HCT116 (cell line): ENCODE data around the gene ABHD16B. TPM values are rescaled to one million over a fixed set of nuclear protein-coding genes. Genes with fewer than 3 reads are reported as not detected.

ENCODE experiments used
- ATAC-seq: fragments of 200-7000 bp; cut with Tn5 transposase; 2 replicates; pipeline ENCODE4 v1.9.1; 2020; ENCODE audit warnings: mild to moderate bottlenecking, moderate library complexity
- BruUV-seq: library from RNA; stranded (reverse); fragments of 400-500 nt; replicated peaks from 2 replicates; lab custom pipeline; 2021; lab: Mats Ljungman, UMichigan
- CTCF ChIA-PET: fragments of 300-600 bp; sonication (Branson Sonifier 250); formaldehyde crosslinking; loops from one replicate; lab custom pipeline; 2021; ENCODE audit warnings: antibody characterized with exemption; lab: Charles Lee
- POLR2A ChIA-PET: fragments of 300-600, 350-600 bp; sonication (Branson Sonifier 250); formaldehyde crosslinking; loops from one replicate; lab custom pipeline; 2021; ENCODE audit warnings: antibody characterized with exemption; lab: Charles Lee
- RAD21 ChIA-PET, 2 experiments: fragments of 300-600 bp; sonication (Branson Sonifier 250); formaldehyde crosslinking; loops; one replicate each; lab custom pipeline; 2023; ENCODE audit warnings: low total read pairs in 2 of 2; ENCODE audit not compliant: uncharacterized antibody in 2 of 2, unreplicated experiment in 2 of 2, low non-redundant PET in 1 of 2; lab: Charles Lee
- DNase-seq: peaks from one replicate; pipeline ENCODE4 v3.0.0-alpha.2; 2010; ENCODE audit warnings: low read depth, low spot score
- H2AFZ ChIP-seq: fragments of 200-600 bp; shearing (Covaris generic), sonication (generic); 2 replicates; pipeline ENCODE4 v1.6.1; 2017; ENCODE audit warnings: low read depth, mixed run types, mixed read lengths, antibody characterized with exemption, low read length; ENCODE audit not compliant: poor library complexity, severe bottlenecking
- H3K27ac ChIP-seq: 2 replicates; pipeline ENCODE4 v1.5.1; 2012; ENCODE audit warnings: low read depth, low read length
- H3K27me3 ChIP-seq: fragments of 200-600 bp; sonication (generic); 2 replicates; pipeline ENCODE4 v1.6.1; 2016; ENCODE audit warnings: mixed run types, low read length, mixed read lengths; ENCODE audit not compliant: insufficient read depth
- H3K36me3 ChIP-seq, 2 experiments: fragments of 200-500 bp in 1 of 2; fragments of 200-600 bp in 1 of 2; sonication (Bioruptor generic) in 1 of 2; sonication (generic) in 1 of 2; 2 replicates each; pipeline versions ENCODE4 v1.5.1 to v1.6.1; 2014 to 2016; ENCODE audit warnings: low read length in 2 of 2, inconsistent platforms in 1 of 2, mixed read lengths in 1 of 2, mixed run types in 1 of 2; ENCODE audit not compliant: insufficient read depth in 2 of 2, control insufficient read depth in 1 of 2
- H3K4me1 ChIP-seq, 2 experiments: fragments of 200-600 bp in 1 of 2; sonication (generic) in 1 of 2; 2 replicates each; pipeline versions ENCODE4 v1.5.1 to v1.6.1; 2012 to 2017; ENCODE audit warnings: low read length in 2 of 2, inconsistent platforms in 1 of 2, mild to moderate bottlenecking in 1 of 2, mixed read lengths in 1 of 2, mixed run types in 1 of 2, moderate library complexity in 1 of 2; ENCODE audit not compliant: insufficient read depth in 2 of 2, control insufficient read depth in 1 of 2
- H3K4me2 ChIP-seq: fragments of 200-600 bp; sonication (generic); 2 replicates; pipeline ENCODE4 v1.6.1; 2017; ENCODE audit warnings: mixed run types, low read length, mixed read lengths
- H3K4me3 ChIP-seq, 2 experiments: fragments of 200-600 bp in 1 of 2; sonication (generic) in 1 of 2; replicated peaks in 1 of 2; 2 replicates each; pipeline ENCODE4 v1.5.1; 2011 to 2016; ENCODE audit warnings: low read length in 2 of 2, control low read depth in 1 of 2, low read depth in 1 of 2, mild to moderate bottlenecking in 1 of 2, mixed read lengths in 1 of 2, mixed run types in 1 of 2
- H3K79me2 ChIP-seq: fragments of 200-600 bp; sonication (generic); 2 replicates; pipeline ENCODE4 v1.6.1; 2017; ENCODE audit warnings: mild to moderate bottlenecking, mixed run types, low read length, moderate library complexity, mixed read lengths; ENCODE audit not compliant: insufficient read depth
- H3K9ac ChIP-seq: fragments of 200-600 bp; sonication (generic); 2 replicates; pipeline ENCODE4 v1.6.1; 2016; ENCODE audit warnings: low read length, mixed read lengths
- H3K9me2 ChIP-seq: fragments of 200-600 bp; sonication (generic), shearing (Covaris generic); 2 replicates; pipeline ENCODE4 v1.6.1; 2017; ENCODE audit warnings: mixed run types, mild to moderate bottlenecking, moderate library complexity; ENCODE audit not compliant: insufficient read depth
- H3K9me3 ChIP-seq, 2 experiments: fragments of 200-500 bp in 1 of 2; fragments of 200-600 bp in 1 of 2; sonication (Bioruptor generic) in 1 of 2; sonication (generic) in 1 of 2; 2 replicates each; pipeline ENCODE4 v1.6.1; 2014 to 2017; ENCODE audit warnings: low read length in 2 of 2, mixed read lengths in 2 of 2, inconsistent platforms in 1 of 2, low read depth in 1 of 2, mild to moderate bottlenecking in 1 of 2, mixed run types in 1 of 2, moderate library complexity in 1 of 2; ENCODE audit not compliant: control insufficient read depth in 1 of 2, insufficient read depth in 1 of 2
- H4K20me1 ChIP-seq: fragments of 200-600 bp; sonication (generic), shearing (Covaris generic); 2 replicates; pipeline ENCODE4 v1.6.1; 2017; ENCODE audit warnings: mixed run types, mild to moderate bottlenecking, moderate library complexity; ENCODE audit not compliant: insufficient read depth
- CBX3 ChIP-seq: IDR thresholded peaks from 2 replicates; pipeline ENCODE4 v1.6.1; 2012; ENCODE audit warnings: low read depth
- CTCF ChIP-seq, 3 experiments: fragments of 200-600 bp in 1 of 3; sonication (generic) in 1 of 3; IDR thresholded peaks in 2 of 3; conservative IDR thresholded peaks in 1 of 3; 2 replicates each; pipeline ENCODE4 v1.5.1; 2012 to 2017; ENCODE audit warnings: low read depth in 2 of 3, low read length in 2 of 3, antibody characterized with exemption in 1 of 3, borderline replicate concordance in 1 of 3, control low read depth in 1 of 3, mild to moderate bottlenecking in 1 of 3, mixed read lengths in 1 of 3, mixed run types in 1 of 3, moderate library complexity in 1 of 3; ENCODE audit not compliant: insufficient read depth in 1 of 3
- ELF1 ChIP-seq: IDR thresholded peaks from 2 replicates; pipeline ENCODE4 v1.6.1; 2012; ENCODE audit warnings: low read depth, borderline replicate concordance
- EZH2phosphoT487 ChIP-seq: fragments of 200-600 bp; IDR thresholded peaks from 2 replicates; pipeline ENCODE4 v1.6.1; 2018; ENCODE audit warnings: antibody characterized with exemption, borderline replicate concordance
- RAD21 ChIP-seq: IDR thresholded peaks from 2 replicates; pipeline ENCODE4 v1.6.1; 2012; ENCODE audit warnings: low read depth, mild to moderate bottlenecking
- SRF ChIP-seq: IDR thresholded peaks from 2 replicates; pipeline ENCODE4 v1.6.1; 2012; ENCODE audit warnings: low read depth
- ZBTB33 ChIP-seq: IDR thresholded peaks from 2 replicates; pipeline ENCODE4 v1.6.1; 2011; ENCODE audit warnings: mild to moderate bottlenecking, low read length, moderate library complexity; ENCODE audit not compliant: insufficient replicate concordance; ENCODE audit errors: extremely low read depth
- ZFX ChIP-seq: fragments of 450-650 bp; IDR thresholded peaks from 2 replicates; pipeline ENCODE4 v1.6.1; 2017
- ZNF274 ChIP-seq: fragments of 200-500 bp; sonication (Bioruptor generic); IDR thresholded peaks from 2 replicates; pipeline ENCODE4 v1.6.1; 2014; ENCODE audit warnings: mild to moderate bottlenecking, low read depth, low read length, inconsistent platforms
- intact Hi-C: fragments of 100-400 bp; cut with micrococcal nuclease; formaldehyde crosslinking; loops from 2 replicates; pipeline ENCODE4 v1.10.0; 2022
- total RNA-seq: library from RNA; stranded (reverse); gene quantifications from one replicate; pipeline ENCODE4 v1.2.1, GENCODE V29; 2021; ENCODE audit not compliant: unreplicated experiment

The ABHD16B gene
- total RNA-seq, 1 experiment from 2014 or later: not detected

- ChIA-PET RAD21 (no interaction called here), CTCF (no interaction called here), POLR2A (no interaction called here)
- TF ChIP-seq CBX3: no peak
- no peak for TF ChIP-seq RAD21
- no peak for TF ChIP-seq ZFX
- no peak for TF ChIP-seq ELF1
- TF ChIP-seq SRF: no peak
- no peak for TF ChIP-seq ZBTB33
- no peak for TF ChIP-seq ZNF274
- no peak for TF ChIP-seq EZH2phosphoT487
- no peak for TF ChIP-seq CTCF (IDR thresholded peaks at IDR 0.05 in 2 of 3, conservative IDR thresholded peaks at IDR 0.05 in 1 of 3; ENCODE audit: borderline replicate concordance in 1 of 3, insufficient read depth in 1 of 3, low read depth in 2 of 3, low read length in 2 of 3)
- Histone ChIP-seq H3K27me3 (no peaks in the 10 kb centered on the region), H4K20me1 (peaks cover 15% of the 10 kb centered on the region; the same call in 1 of the 2 replicates), H3K9me2 (no peaks in the 10 kb centered on the region), H3K36me3 (no peaks in the 10 kb centered on the region), H3K27ac (no peak overlapping the region), H3K4me1 (peaks cover 28 to 65% of the 10 kb centered on the region in 2 experiments), H3K79me2 (peaks cover 79% of the 10 kb centered on the region), H2AFZ (no peak overlapping the region), H3K9ac (no peak overlapping the region), H3K4me2 (no peak overlapping the region), H3K9me3 (no peaks in the 10 kb centered on the region), H3K4me3 (no peak overlapping the region)
- DNase-seq (no peak), ATAC-seq (no peak)
- BruUV-seq: no TSS peak
- intact Hi-C loops: no loop called here
These were observed 37.7 kb downstream of the ABHD16B start for GRCh38 chr20:63898882-63899558.
